ENCODE measurements around the gene STPG2.

GRCh38 chr4:97560009-97560408 lies 583.3 kb downstream of the STPG2 start:
- TF ChIP-seq EP300 (IDR thresholded peaks at IDR 0.05) (no peak), CTCF (IDR thresholded peaks at IDR 0.05) (no peak)
